Gastrocnemius medialis (tissue), 4 donors: ENCODE data around the gene CST5. TPM values are rescaled to one million over a fixed set of nuclear protein-coding genes. Genes with fewer than 3 reads are reported as not detected.
A peak's percentile ranks its signal among the peaks of the same experiment; 100 is the strongest.
"Not testable (repeated sequence)": the region's sequence is repeated elsewhere in the genome, so short reads cannot be mapped to it uniquely, and the experiment has no call there.

Source experiments
- ATAC-seq, 2 donors: fragments of 150-250 bp; one replicate each; pipeline ENCODE4 v1.9.1; 2016
- DNase-seq, 2 donors: peaks; one replicate each; pipeline ENCODE4 v3.0.0-alpha.2; 2019
- H3K27ac ChIP-seq, 4 donors: fragments of 200-600 bp; sonication (generic); 1 replicate in 1 of 4; 2 replicates in 3 of 4; pipeline ENCODE4 v1.5.1; 2016 to 2018; ENCODE audit warnings: mild to moderate bottlenecking in 2 of 4, moderate library complexity in 1 of 4
- H3K27me3 ChIP-seq, 3 donors: fragments of 200-600 bp; sonication (generic) in 2 of 3; 1 replicate in 1 of 3; 2 replicates in 2 of 3; pipeline versions ENCODE4 v1.5.1 to v1.6.0; 2016 to 2019; ENCODE audit warnings: mild to moderate bottlenecking in 1 of 3, moderate library complexity in 1 of 3
- H3K36me3 ChIP-seq, 2 donors: fragments of 200-600 bp; sonication (generic) in 1 of 2; one replicate each; pipeline ENCODE4 v1.5.1; 2017 to 2018
- H3K4me1 ChIP-seq, 2 donors: fragments of 200-600 bp; sonication (generic) in 1 of 2; one replicate each; pipeline ENCODE4 v1.5.1; 2016 to 2017; ENCODE audit warnings: mild to moderate bottlenecking in 2 of 2
- H3K4me3 ChIP-seq, 4 donors: fragments of 200-600 bp; sonication (generic) in 3 of 4; 1 replicate in 1 of 4; 2 replicates in 3 of 4; pipeline ENCODE4 v1.5.1; 2016 to 2019; ENCODE audit warnings: mild to moderate bottlenecking in 2 of 4
- H3K9me3 ChIP-seq, 3 donors: fragments of 200-600 bp; sonication (generic) in 2 of 3; 1 replicate in 1 of 3; 2 replicates in 2 of 3; pipeline ENCODE4 v1.5.1; 2016 to 2019
- POLR2A ChIP-seq, 2 donors: fragments of 450-650 bp; IDR thresholded peaks; one replicate each; pipeline ENCODE4 v1.6.1; 2017; ENCODE audit warnings: antibody characterized with exemption in 2 of 2, mild to moderate bottlenecking in 2 of 2, moderate library complexity in 2 of 2
- in situ Hi-C, 4 donors: fragments of 200-750 bp; cut with MboI; loops; one replicate each; pipeline versions ENCODE4 v1.15.0 to v1.8.0; 2017; ENCODE audit warnings: low sequenced_read_pairs in 4 of 4
- intact Hi-C: fragments of 100-400 bp; cut with DNase I; formaldehyde crosslinking; loops from one replicate; pipeline ENCODE4 v1.15.1; 2023; ENCODE audit warnings: low total_unique reads
- total RNA-seq, 4 donors: library from RNA; depleted of rRNA; stranded (reverse); fragments of >200 nt; gene quantifications; one replicate each; pipeline versions ENCODE4 v1.1.0 to v1.2.3, GENCODE V29; 2016
- TF ChIP-seq, protein P1 (sequence below), 5 experiments: fragments of 450-650 bp in 3 of 5; fragments of 200-600 bp in 2 of 5; sonication (generic) in 2 of 5; IDR thresholded peaks in 4 of 5; conservative IDR thresholded peaks in 1 of 5; 1 replicate in 4 of 5; 2 replicates in 1 of 5; pipeline ENCODE4 v1.5.1; 2016 to 2019; ENCODE audit warnings: antibody characterized with exemption in 5 of 5, mild to moderate bottlenecking in 3 of 5, moderate library complexity in 3 of 5

The CST5 gene
- total RNA-seq, 4 donors from 2014 or later = not detected

DNA sequence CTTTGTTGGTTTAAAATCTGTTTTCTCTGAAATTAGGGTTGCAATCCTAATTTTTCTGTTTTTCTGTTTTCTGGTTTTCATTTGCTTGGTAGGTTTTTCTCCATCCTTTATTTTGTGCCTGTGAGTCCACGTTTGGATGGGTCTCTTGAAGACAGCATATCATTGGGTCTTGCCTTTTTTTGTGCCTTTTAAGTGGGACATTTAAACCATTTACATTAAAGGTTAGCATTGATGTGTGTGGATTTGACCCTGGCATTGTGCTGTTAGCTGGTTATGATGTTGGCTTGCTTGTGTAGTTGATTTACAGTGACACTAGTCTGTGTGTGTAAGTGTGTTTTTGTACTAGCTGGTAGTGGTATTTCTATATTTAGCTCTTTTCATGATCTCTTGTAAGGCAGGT is 28.0 kb upstream of the CST5 start:
- Histone ChIP-seq H3K27me3 (no peaks in the 10 kb centered on the region), H3K4me1 (no peaks in the 10 kb centered on the region), H3K9me3 (no peaks in the 10 kb centered on the region), H3K36me3 (no peaks in the 10 kb centered on the region), H3K4me3 (no peak overlapping the region), H3K27ac (no peak overlapping the region)
- in situ Hi-C loops = loop anchor here in 1 of 4 donors (25.0 kb wide), 1 partner anchor 105 kb away; no protein-coding TSS in a partner anchor
- ATAC-seq (no peak), DNase-seq (no peak)
- TF ChIP-seq, protein P1, sequence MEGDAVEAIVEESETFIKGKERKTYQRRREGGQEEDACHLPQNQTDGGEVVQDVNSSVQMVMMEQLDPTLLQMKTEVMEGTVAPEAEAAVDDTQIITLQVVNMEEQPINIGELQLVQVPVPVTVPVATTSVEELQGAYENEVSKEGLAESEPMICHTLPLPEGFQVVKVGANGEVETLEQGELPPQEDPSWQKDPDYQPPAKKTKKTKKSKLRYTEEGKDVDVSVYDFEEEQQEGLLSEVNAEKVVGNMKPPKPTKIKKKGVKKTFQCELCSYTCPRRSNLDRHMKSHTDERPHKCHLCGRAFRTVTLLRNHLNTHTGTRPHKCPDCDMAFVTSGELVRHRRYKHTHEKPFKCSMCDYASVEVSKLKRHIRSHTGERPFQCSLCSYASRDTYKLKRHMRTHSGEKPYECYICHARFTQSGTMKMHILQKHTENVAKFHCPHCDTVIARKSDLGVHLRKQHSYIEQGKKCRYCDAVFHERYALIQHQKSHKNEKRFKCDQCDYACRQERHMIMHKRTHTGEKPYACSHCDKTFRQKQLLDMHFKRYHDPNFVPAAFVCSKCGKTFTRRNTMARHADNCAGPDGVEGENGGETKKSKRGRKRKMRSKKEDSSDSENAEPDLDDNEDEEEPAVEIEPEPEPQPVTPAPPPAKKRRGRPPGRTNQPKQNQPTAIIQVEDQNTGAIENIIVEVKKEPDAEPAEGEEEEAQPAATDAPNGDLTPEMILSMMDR (IDR thresholded peaks at IDR 0.05 in 4 of 5, conservative IDR thresholded peaks at IDR 0.05 in 1 of 5) = no peak
- no peak for TF ChIP-seq POLR2A (IDR thresholded peaks at IDR 0.05)
- intact Hi-C loops = no loop called here

DNA sequence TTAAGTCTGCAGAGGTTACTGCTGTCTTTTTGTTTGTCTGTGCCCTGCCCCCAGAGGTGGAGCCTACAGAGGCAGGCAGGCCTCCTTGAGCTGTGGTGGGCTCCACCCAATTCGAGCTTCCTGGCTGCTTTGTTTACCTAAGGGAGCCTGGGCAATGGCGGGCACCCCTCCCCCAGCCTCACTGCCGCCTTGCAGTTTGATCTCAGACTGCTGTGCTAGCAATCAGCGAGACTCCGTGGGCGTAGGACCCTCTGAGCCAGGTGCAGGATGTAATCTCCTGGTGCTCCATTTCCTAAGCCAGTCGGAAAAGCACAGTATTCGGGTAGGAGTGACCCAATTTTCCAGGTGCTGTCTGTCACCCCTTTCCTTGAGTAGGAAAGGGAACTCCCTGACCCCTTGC is 22.8 kb upstream of the CST5 start:
- DNase-seq, H3K9me3 ChIP-seq, intact Hi-C loops, H3K27ac ChIP-seq, ATAC-seq, H3K4me3 ChIP-seq, H3K4me1 ChIP-seq, H3K27me3 ChIP-seq, H3K36me3 ChIP-seq: not testable (repeated sequence)
- in situ Hi-C loops = loop anchor here in 1 of 4 donors (25.0 kb wide), 1 partner anchor 110 kb away; no protein-coding TSS in a partner anchor

DNA sequence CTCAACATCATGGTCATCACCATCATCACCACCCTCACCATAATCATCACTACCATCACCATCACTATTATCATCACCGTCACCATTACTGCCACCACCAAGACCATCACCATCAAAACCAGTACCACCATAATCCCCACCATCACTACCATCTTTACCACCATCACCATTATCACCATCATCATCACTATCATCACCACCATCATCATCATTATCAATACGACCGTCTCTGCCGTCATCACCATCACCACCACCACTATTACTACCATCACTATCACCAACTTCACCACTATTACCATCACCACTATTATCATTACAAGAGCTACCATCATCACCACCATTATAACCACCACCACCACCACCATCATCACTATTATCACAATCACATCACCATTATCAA is 11.3 kb upstream of the CST5 start:
- in situ Hi-C loops = loop anchor here in 1 of 4 donors (25.0 kb wide), 1 partner anchor 104 kb away; no protein-coding TSS in a partner anchor
- H3K36me3 ChIP-seq, H3K27ac ChIP-seq, H3K27me3 ChIP-seq, H3K4me3 ChIP-seq, ATAC-seq, H3K9me3 ChIP-seq, DNase-seq, intact Hi-C loops, H3K4me1 ChIP-seq: not testable (repeated sequence)

DNA sequence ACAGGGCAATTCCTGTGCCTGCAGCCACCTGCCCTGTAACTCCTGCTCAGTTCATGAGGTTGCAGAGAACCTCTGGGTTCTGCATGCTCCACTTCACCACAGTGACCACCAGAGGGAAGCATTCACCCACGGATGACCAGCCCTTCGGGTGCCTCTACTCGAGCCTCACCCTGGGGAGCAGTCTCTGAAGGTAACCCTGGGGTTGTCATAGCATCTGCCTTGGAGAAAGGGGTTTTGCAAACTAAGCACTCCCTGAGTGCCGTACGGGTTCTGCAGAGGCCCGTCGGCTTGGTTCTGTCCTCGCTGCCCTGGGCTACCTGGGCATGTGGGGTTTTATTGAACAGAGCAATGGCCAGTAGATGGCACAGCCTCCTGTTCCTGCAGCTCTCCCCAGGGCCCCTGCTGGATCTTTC is 10.2 kb upstream of the CST5 start:
- Histone ChIP-seq H3K36me3 (no peaks in the 10 kb centered on the region), H3K27ac (no peak overlapping the region), H3K4me1 (no peaks in the 10 kb centered on the region), H3K9me3 (no peaks in the 10 kb centered on the region), H3K27me3 (no peaks in the 10 kb centered on the region), H3K4me3 (no peak overlapping the region)
- ATAC-seq (no peak), DNase-seq (no peak)
- in situ Hi-C loops = loop anchor here in 1 of 4 donors (25.0 kb wide), 1 partner anchor 102 kb away; no protein-coding TSS in a partner anchor
- TF ChIP-seq, protein P1 (IDR thresholded peaks at IDR 0.05 in 4 of 5, conservative IDR thresholded peaks at IDR 0.05 in 1 of 5) = peak in 4 of 5 experiments; percentile 17 to 55 (median 42)
- no peak for TF ChIP-seq POLR2A (IDR thresholded peaks at IDR 0.05)
- intact Hi-C loops = no loop called here

DNA sequence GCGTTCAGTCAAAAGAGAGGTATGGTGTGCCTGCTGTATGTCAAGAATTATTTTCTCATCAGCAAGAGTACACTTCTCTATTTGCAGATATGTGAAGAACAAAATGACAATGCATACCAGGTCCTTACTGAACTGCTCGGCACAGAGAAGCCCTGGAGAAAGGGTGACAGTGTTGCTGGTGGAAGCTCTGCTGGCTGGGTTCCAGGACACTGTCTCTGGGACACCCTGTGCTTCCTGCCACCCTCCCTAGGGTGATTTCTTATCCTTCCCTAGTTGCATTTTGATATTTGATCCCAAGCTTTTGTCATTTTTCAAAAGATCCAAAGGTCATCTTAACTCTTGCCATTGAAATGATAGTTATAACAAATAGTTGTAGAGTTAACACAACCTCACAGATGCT is 8.3 kb upstream of the CST5 start:
- intact Hi-C loops = no loop called here
- H3K4me1 ChIP-seq = no peaks in the 10 kb centered on the region
- H3K9me3 ChIP-seq = no peaks in the 10 kb centered on the region
- ATAC-seq (no peak), DNase-seq (no peak)
- in situ Hi-C loops = loop anchor here in 1 of 4 donors (25.0 kb wide), 1 partner anchor 101 kb away; no protein-coding TSS in a partner anchor
- H3K27me3 ChIP-seq = no peaks in the 10 kb centered on the region
- TF ChIP-seq, protein P1 (IDR thresholded peaks at IDR 0.05 in 4 of 5, conservative IDR thresholded peaks at IDR 0.05 in 1 of 5) = no peak
- no peak for TF ChIP-seq POLR2A (IDR thresholded peaks at IDR 0.05)
- H3K36me3 ChIP-seq = no peaks in the 10 kb centered on the region
- no peak overlapping the region for H3K27ac ChIP-seq
- no peak overlapping the region for H3K4me3 ChIP-seq

DNA sequence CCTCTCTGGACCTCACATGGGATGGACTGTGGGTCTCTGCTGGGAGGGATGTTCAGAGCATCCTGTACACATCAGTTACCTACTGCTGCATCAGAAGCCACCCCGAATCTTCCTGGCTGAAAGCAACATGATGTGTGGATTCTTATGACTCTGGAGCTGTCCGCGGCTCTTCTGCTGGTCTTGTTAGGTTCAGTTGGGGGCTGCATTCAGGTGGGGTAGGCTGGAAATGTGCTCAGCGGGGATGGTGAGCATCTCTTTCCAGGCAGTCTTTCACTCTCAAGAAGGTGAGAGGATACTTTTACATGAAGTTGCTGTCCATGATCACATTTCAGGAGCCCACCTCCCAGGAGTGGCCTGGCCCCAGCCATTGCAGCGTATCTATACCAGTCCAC is 5.2 kb upstream of the CST5 start:
- intact Hi-C loops (no loop called here), in situ Hi-C loops (loop anchor here in 1 of 4 donors (25.0 kb wide), 1 partner anchor 97 kb away; no protein-coding TSS in a partner anchor)
- Histone ChIP-seq H3K27me3 (no peaks in the 10 kb centered on the region), H3K36me3 (no peaks in the 10 kb centered on the region), H3K27ac (no peak overlapping the region), H3K9me3 (no peaks in the 10 kb centered on the region), H3K4me1 (no peaks in the 10 kb centered on the region), H3K4me3 (no peak overlapping the region)
- DNase-seq (no peak), ATAC-seq (no peak)
- no peak for TF ChIP-seq POLR2A (IDR thresholded peaks at IDR 0.05)
- TF ChIP-seq, protein P1 (IDR thresholded peaks at IDR 0.05 in 4 of 5, conservative IDR thresholded peaks at IDR 0.05 in 1 of 5) = no peak
